ENCODE data around the gene TAF8. TPM values are rescaled to one million over a fixed set of nuclear protein-coding genes. Genes with fewer than 3 reads are reported as not detected.

TAF8 gene
- total and polyA plus RNA-seq, 3 experiments from 2014 or later = 20.5 to 42.6 (median 41.7) TPM

- CTCF ChIA-PET = interaction anchor here (2.8 to 3.7 kb wide), 2 partner anchors 25 to 468 kb away, joined by 7 to 15 read pairs; no protein-coding TSS in a partner anchor
- Histone ChIP-seq H3K36me3 (ENCODE audit: insufficient read depth, low read length) (peaks cover 18% of the 10 kb centered on the region), H3K4me1 (ENCODE audit: insufficient read depth, low read length) (no peaks in the 10 kb centered on the region), H3K4me3 (ENCODE audit: low read length) (no peak overlapping the region), H3K27me3 (ENCODE audit: insufficient read depth, low read length, poor library complexity, severe bottlenecking) (no peaks in the 10 kb centered on the region), H3K9me3 (ENCODE audit: low read length) (no peaks in the 10 kb centered on the region), H3K27ac (ENCODE audit: low read depth, low read length) (no peak overlapping the region)
- no peak overlapping the region for H3K27ac Mint-ChIP-seq
- H3K9me3 Mint-ChIP-seq = no peaks in the 10 kb centered on the region
- H3K27me3 Mint-ChIP-seq = no peaks in the 10 kb centered on the region
- peaks cover 0 to 3% (median under 1%) of the 10 kb centered on the region in 3 donors for H3K4me1 Mint-ChIP-seq
- H3K36me3 Mint-ChIP-seq = peaks cover 0 to 64% (median 13%) of the 10 kb centered on the region in 3 donors
- no peak for DNase-seq
- POLR2A ChIA-PET = no interaction called here
- H3K4me3 Mint-ChIP-seq = no peak overlapping the region
Observed at GRCh38 chr6:42079941-42080464, 29.7 kb downstream of the TAF8 start.

- H3K4me3 Mint-ChIP-seq = no peak overlapping the region
- peaks cover 0 to 42% (median 14%) of the 10 kb centered on the region in 3 donors for H3K36me3 Mint-ChIP-seq
- Histone ChIP-seq H3K4me1 (ENCODE audit: insufficient read depth, low read length) (no peaks in the 10 kb centered on the region), H3K27ac (ENCODE audit: low read depth, low read length) (no peak overlapping the region), H3K9me3 (ENCODE audit: low read length) (no peaks in the 10 kb centered on the region), H3K27me3 (ENCODE audit: insufficient read depth, low read length, poor library complexity, severe bottlenecking) (no peaks in the 10 kb centered on the region), H3K36me3 (ENCODE audit: insufficient read depth, low read length) (peaks cover 3% of the 10 kb centered on the region), H3K4me3 (ENCODE audit: low read length) (no peak overlapping the region)
- ChIA-PET POLR2A (no interaction called here), CTCF (interaction anchor here (3.7 kb wide), 1 partner anchor 21 kb away, joined by 15 read pairs; no protein-coding TSS in a partner anchor)
- H3K27me3 Mint-ChIP-seq = no peaks in the 10 kb centered on the region
- peak overlapping the region in 1 of 8 donors; percentile 78 for H3K27ac Mint-ChIP-seq
- H3K4me1 Mint-ChIP-seq = peaks cover 0 to 3% (median 0%) of the 10 kb centered on the region in 3 donors
- no peaks in the 10 kb centered on the region for H3K9me3 Mint-ChIP-seq
- DNase-seq = no peak
Observed at GRCh38 chr6:42083530-42083929, 33.2 kb downstream of the TAF8 start.

GRCh38 chr6:42084889-42085288 lies 34.6 kb downstream of the TAF8 start:
- no peak overlapping the region for H3K27ac ChIP-seq (ENCODE audit: low read depth, low read length)
- Mint-ChIP-seq H3K4me1 (peaks cover 0 to 3% (median 0%) of the 10 kb centered on the region in 3 donors), H3K36me3 (peaks cover 0 to 29% (median 12%) of the 10 kb centered on the region in 3 donors), H3K9me3 (no peaks in the 10 kb centered on the region), H3K27ac (peak overlapping the region in 1 of 8 donors; percentile 21), H3K4me3 (no peak overlapping the region), H3K27me3 (no peaks in the 10 kb centered on the region)
- CTCF ChIA-PET = interaction anchor here (0.9 kb wide), 1 partner anchor 463 kb away, joined by 4 read pairs; no protein-coding TSS in a partner anchor
- H3K27me3 ChIP-seq (ENCODE audit: insufficient read depth, low read length, poor library complexity, severe bottlenecking) = no peaks in the 10 kb centered on the region
- H3K36me3 ChIP-seq (ENCODE audit: insufficient read depth, low read length) = peaks cover 3% of the 10 kb centered on the region
- H3K9me3 ChIP-seq (ENCODE audit: low read length) = no peaks in the 10 kb centered on the region
- H3K4me3 ChIP-seq (ENCODE audit: low read length) = no peak overlapping the region
- DNase-seq = no peak
- no peaks in the 10 kb centered on the region for H3K4me1 ChIP-seq (ENCODE audit: insufficient read depth, low read length)
- POLR2A ChIA-PET = no interaction called here

- no peak overlapping the region for H3K27ac ChIP-seq (ENCODE audit: low read depth, low read length)
- no peak overlapping the region for H3K4me3 ChIP-seq (ENCODE audit: low read length)
- Mint-ChIP-seq H3K4me1 (peaks cover 0 to 3% (median 0%) of the 10 kb centered on the region in 3 donors), H3K4me3 (no peak overlapping the region), H3K27me3 (no peaks in the 10 kb centered on the region), H3K9me3 (no peaks in the 10 kb centered on the region), H3K27ac (peak overlapping the region in 2 of 8 donors; percentile 76 to 81), H3K36me3 (peaks cover 0 to 24% (median 8%) of the 10 kb centered on the region in 3 donors)
- H3K36me3 ChIP-seq (ENCODE audit: insufficient read depth, low read length) = peaks cover 3% of the 10 kb centered on the region
- no peaks in the 10 kb centered on the region for H3K27me3 ChIP-seq (ENCODE audit: insufficient read depth, low read length, poor library complexity, severe bottlenecking)
- no peak for DNase-seq
- H3K9me3 ChIP-seq (ENCODE audit: low read length) = no peaks in the 10 kb centered on the region
- H3K4me1 ChIP-seq (ENCODE audit: insufficient read depth, low read length) = no peaks in the 10 kb centered on the region
- ChIA-PET CTCF (interaction anchor here (5.6 kb wide), 1 partner anchor 18 kb away, joined by 29 read pairs; no protein-coding TSS in a partner anchor), POLR2A (no interaction called here)
Observed at GRCh38 chr6:42086046-42087035, 36.0 kb downstream of the TAF8 start.

- Histone ChIP-seq H3K27ac (ENCODE audit: low read depth, low read length) (no peak overlapping the region), H3K4me3 (ENCODE audit: low read length) (no peak overlapping the region), H3K36me3 (ENCODE audit: insufficient read depth, low read length) (peaks cover 3% of the 10 kb centered on the region), H3K9me3 (ENCODE audit: low read length) (no peaks in the 10 kb centered on the region), H3K4me1 (ENCODE audit: insufficient read depth, low read length) (no peaks in the 10 kb centered on the region), H3K27me3 (ENCODE audit: insufficient read depth, low read length, poor library complexity, severe bottlenecking) (no peaks in the 10 kb centered on the region)
- Mint-ChIP-seq H3K9me3 (no peaks in the 10 kb centered on the region), H3K27ac (peak overlapping the region in 1 of 8 donors; percentile 42), H3K36me3 (peaks cover 0 to 13% (median 5%) of the 10 kb centered on the region in 3 donors), H3K4me1 (peaks cover 0 to 3% (median 0%) of the 10 kb centered on the region in 3 donors), H3K4me3 (no peak overlapping the region), H3K27me3 (no peaks in the 10 kb centered on the region)
- ChIA-PET POLR2A (no interaction called here), CTCF (interaction anchor here (1.3 to 5.6 kb wide), 3 partner anchors 11 to 33 kb away, joined by 3 to 29 read pairs (median 3); no protein-coding TSS in a partner anchor)
- DNase-seq = no peak
Observed at GRCh38 chr6:42088101-42088591, 37.8 kb downstream of the TAF8 start.

GRCh38 chr6:42090819-42091717 lies 40.7 kb downstream of the TAF8 start:
- no peak overlapping the region for H3K27ac ChIP-seq (ENCODE audit: low read depth, low read length)
- H3K4me3 ChIP-seq (ENCODE audit: low read length) = no peak overlapping the region
- Mint-ChIP-seq H3K4me3 (no peak overlapping the region), H3K27ac (peak overlapping the region in 1 of 8 donors; percentile 17), H3K36me3 (peaks cover 0 to 3% (median 2%) of the 10 kb centered on the region in 3 donors), H3K27me3 (no peaks in the 10 kb centered on the region), H3K4me1 (no peaks in the 10 kb centered on the region), H3K9me3 (no peaks in the 10 kb centered on the region)
- H3K27me3 ChIP-seq (ENCODE audit: insufficient read depth, low read length, poor library complexity, severe bottlenecking) = no peaks in the 10 kb centered on the region
- no peaks in the 10 kb centered on the region for H3K36me3 ChIP-seq (ENCODE audit: insufficient read depth, low read length)
- ChIA-PET CTCF (interaction anchor here (0.7 to 5.6 kb wide), 3 partner anchors 9 to 13 kb away, joined by 3 to 29 read pairs (median 3); no protein-coding TSS in a partner anchor), POLR2A (no interaction called here)
- H3K4me1 ChIP-seq (ENCODE audit: insufficient read depth, low read length) = no peaks in the 10 kb centered on the region
- no peak for DNase-seq
- H3K9me3 ChIP-seq (ENCODE audit: low read length) = no peaks in the 10 kb centered on the region

- H3K4me1 Mint-ChIP-seq = no peaks in the 10 kb centered on the region
- DNase-seq = no peak
- peaks cover 0 to 3% of the 10 kb centered on the region in 2 donors for H3K27me3 Mint-ChIP-seq
- CTCF ChIA-PET = interaction anchor here (1.1 kb wide), 1 partner anchor 13 kb away, joined by 3 read pairs; no protein-coding TSS in a partner anchor
- H3K27ac Mint-ChIP-seq = peak overlapping the region in 2 of 8 donors; percentile 17 to 27
- no peaks in the 10 kb centered on the region for H3K36me3 Mint-ChIP-seq
- no peak overlapping the region for H3K4me3 ChIP-seq (ENCODE audit: low read length)
- no peaks in the 10 kb centered on the region for H3K9me3 Mint-ChIP-seq
- H3K4me3 Mint-ChIP-seq = no peak overlapping the region
- no peaks in the 10 kb centered on the region for H3K36me3 ChIP-seq (ENCODE audit: insufficient read depth, low read length)
- no peaks in the 10 kb centered on the region for H3K9me3 ChIP-seq (ENCODE audit: low read length)
- POLR2A ChIA-PET = no interaction called here
- no peaks in the 10 kb centered on the region for H3K27me3 ChIP-seq (ENCODE audit: insufficient read depth, low read length, poor library complexity, severe bottlenecking)
- H3K4me1 ChIP-seq (ENCODE audit: insufficient read depth, low read length) = no peaks in the 10 kb centered on the region
- no peak overlapping the region for H3K27ac ChIP-seq (ENCODE audit: low read depth, low read length)
Observed at GRCh38 chr6:42091718-42092023, 41.3 kb downstream of the TAF8 start.

All from CD8-positive, alpha-beta memory T cell (primary cell).